ENCODE data around the gene ACOT13. TPM values are rescaled to one million over a fixed set of nuclear protein-coding genes. Genes with fewer than 3 reads are reported as not detected.
"Not testable (repeated sequence)": the region's sequence is repeated elsewhere in the genome, so short reads cannot be mapped to it uniquely, and the experiment has no call there.

The ACOT13 gene
- total RNA-seq, 1 donor from 2014 or later = 28.1 TPM

GRCh38 chr6:24631671-24632070 is 35.2 kb upstream of the ACOT13 start:
- ATAC-seq (no peak), DNase-seq (no peak)
- Histone ChIP-seq H3K27ac (no peak overlapping the region), H3K27me3 (no peaks in the 10 kb centered on the region), H3K36me3 (no peaks in the 10 kb centered on the region), H3K4me1 (no peaks in the 10 kb centered on the region), H3K9me3 (no peaks in the 10 kb centered on the region), H3K4me3 (no peak overlapping the region)
- intact Hi-C loops (cut with DNase I) = no loop called here
- TF ChIP-seq CTCF (IDR thresholded peaks at IDR 0.05) = no peak

GRCh38 chr6:24632573-24632972 is 34.3 kb upstream of the ACOT13 start:
- no peaks in the 10 kb centered on the region for H3K4me1 ChIP-seq
- H3K4me3 ChIP-seq = no peak overlapping the region
- ATAC-seq (no peak), DNase-seq (no peak)
- H3K36me3 ChIP-seq = no peaks in the 10 kb centered on the region
- H3K27ac ChIP-seq = no peak overlapping the region
- intact Hi-C loops (cut with DNase I) = no loop called here
- no peaks in the 10 kb centered on the region for H3K27me3 ChIP-seq
- TF ChIP-seq CTCF (IDR thresholded peaks at IDR 0.05) = no peak
- H3K9me3 ChIP-seq = no peaks in the 10 kb centered on the region

GRCh38 chr6:24636681-24637080 is 30.2 kb upstream of the ACOT13 start:
- intact Hi-C loops (cut with DNase I) = no loop called here
- DNase-seq = no peak
- H3K4me1 ChIP-seq = no peaks in the 10 kb centered on the region
- no peak overlapping the region for H3K27ac ChIP-seq
- no peaks in the 10 kb centered on the region for H3K9me3 ChIP-seq
- TF ChIP-seq CTCF (IDR thresholded peaks at IDR 0.05) = no peak
- ATAC-seq = no peak
- no peaks in the 10 kb centered on the region for H3K27me3 ChIP-seq
- no peak overlapping the region for H3K4me3 ChIP-seq
- no peaks in the 10 kb centered on the region for H3K36me3 ChIP-seq

- intact Hi-C loops (cut with DNase I) = no loop called here
- H3K27ac ChIP-seq = no peak overlapping the region
- ATAC-seq (no peak), DNase-seq (no peak)
- peaks cover 27% of the 10 kb centered on the region for H3K27me3 ChIP-seq
- TF ChIP-seq CTCF (IDR thresholded peaks at IDR 0.05) = no peak
- no peaks in the 10 kb centered on the region for H3K9me3 ChIP-seq
- H3K4me3 ChIP-seq = no peak overlapping the region
- no peaks in the 10 kb centered on the region for H3K4me1 ChIP-seq
- H3K36me3 ChIP-seq = no peaks in the 10 kb centered on the region
Measured at GRCh38 chr6:24640166-24640565, 26.7 kb upstream of the ACOT13 start.

GRCh38 chr6:24640631-24641030 is 26.2 kb upstream of the ACOT13 start:
- DNase-seq; H3K4me1 ChIP-seq; H3K36me3 ChIP-seq; ATAC-seq; intact Hi-C loops (cut with DNase I); H3K27ac ChIP-seq; H3K9me3 ChIP-seq; H3K4me3 ChIP-seq: not testable (repeated sequence)
- H3K27me3 ChIP-seq = peaks cover 27% of the 10 kb centered on the region

GRCh38 chr6:24642061-24642460 is 24.8 kb upstream of the ACOT13 start:
- H3K9me3 ChIP-seq = no peaks in the 10 kb centered on the region
- no peak for TF ChIP-seq CTCF (IDR thresholded peaks at IDR 0.05)
- H3K4me1 ChIP-seq = no peaks in the 10 kb centered on the region
- H3K27me3 ChIP-seq = peaks cover 27% of the 10 kb centered on the region
- no peak overlapping the region for H3K4me3 ChIP-seq
- DNase-seq (no peak), ATAC-seq (no peak)
- H3K27ac ChIP-seq = no peak overlapping the region
- intact Hi-C loops (cut with DNase I) = no loop called here
- no peaks in the 10 kb centered on the region for H3K36me3 ChIP-seq
